ENCODE data around the gene DHCR7.
A peak's percentile ranks its signal among the peaks of the same experiment; 100 is the strongest.

Gene DHCR7, protein sequence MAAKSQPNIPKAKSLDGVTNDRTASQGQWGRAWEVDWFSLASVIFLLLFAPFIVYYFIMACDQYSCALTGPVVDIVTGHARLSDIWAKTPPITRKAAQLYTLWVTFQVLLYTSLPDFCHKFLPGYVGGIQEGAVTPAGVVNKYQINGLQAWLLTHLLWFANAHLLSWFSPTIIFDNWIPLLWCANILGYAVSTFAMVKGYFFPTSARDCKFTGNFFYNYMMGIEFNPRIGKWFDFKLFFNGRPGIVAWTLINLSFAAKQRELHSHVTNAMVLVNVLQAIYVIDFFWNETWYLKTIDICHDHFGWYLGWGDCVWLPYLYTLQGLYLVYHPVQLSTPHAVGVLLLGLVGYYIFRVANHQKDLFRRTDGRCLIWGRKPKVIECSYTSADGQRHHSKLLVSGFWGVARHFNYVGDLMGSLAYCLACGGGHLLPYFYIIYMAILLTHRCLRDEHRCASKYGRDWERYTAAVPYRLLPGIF

DNA sequence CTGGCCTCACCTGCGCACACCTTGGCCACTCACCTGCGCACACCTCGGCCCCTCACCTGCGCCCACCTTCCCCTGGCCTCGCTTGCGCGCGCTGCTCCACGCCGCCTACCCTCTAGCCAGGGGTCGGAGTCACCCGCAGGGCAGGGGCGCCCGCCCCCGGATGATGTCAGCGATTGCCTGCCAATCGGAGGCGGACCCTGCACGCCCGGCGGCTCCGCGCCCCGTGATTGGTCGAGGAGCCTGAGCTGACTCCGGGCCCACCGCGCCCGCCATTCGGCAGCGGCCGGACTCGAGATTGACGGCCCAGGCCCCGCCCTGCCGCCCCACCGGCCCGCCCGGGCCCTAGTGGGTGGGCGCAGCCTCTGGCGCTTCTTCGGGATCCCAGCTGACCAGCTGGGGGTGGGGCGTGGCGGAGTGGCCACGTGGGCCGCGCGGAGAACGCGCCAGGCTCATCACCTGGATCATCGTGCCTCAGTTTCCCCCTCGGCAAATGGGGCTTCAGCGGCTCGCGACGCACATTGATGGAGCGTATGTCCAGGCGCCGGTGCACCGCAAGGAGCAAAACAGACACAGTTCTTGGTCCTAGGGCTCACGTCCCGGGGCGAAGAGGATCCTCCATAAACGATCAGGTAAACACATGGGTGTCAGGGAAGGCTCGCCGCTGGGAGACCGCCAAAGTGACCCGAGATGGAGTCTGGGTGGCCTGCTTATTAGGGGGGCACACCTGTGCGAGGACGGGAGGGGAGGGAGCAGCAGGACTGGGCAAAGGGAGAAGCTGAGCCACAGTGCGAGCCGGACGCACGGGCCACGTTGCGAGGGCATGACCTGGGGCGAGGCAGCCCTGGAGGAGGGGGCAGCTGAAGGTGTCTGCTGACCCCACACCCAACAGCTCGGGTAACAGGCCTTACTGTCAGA, at the start of gene DHCR7:
DHCR7 (minus strand) TSS at position 137 of the 915 bp plus-strand sequence. CDS start 3,441 bp downstream, outside the sequence.
- H3K27ac ChIP-seq (ENCODE audit: low read length): peak within 1 kb of the TSS; percentile 16
- peak within 1 kb of the TSS; percentile 88 for H3K4me3 ChIP-seq (ENCODE audit: low read length)
- H3K4me1 ChIP-seq (ENCODE audit: control insufficient read depth, low read depth, low read length): peaks cover 19% of the 10 kb centered on the region
- peaks cover 36% of the 10 kb centered on the region for H3K36me3 ChIP-seq (ENCODE audit: control insufficient read depth, low read depth, low read length)
- peaks cover 3% of the 10 kb centered on the region for H3K9me3 ChIP-seq (ENCODE audit: control insufficient read depth, low read depth, low read length)
- H3K9ac ChIP-seq (ENCODE audit: low read length): peak within 1 kb of the TSS; percentile 72
- no peaks in the 10 kb centered on the region for H3K27me3 ChIP-seq (ENCODE audit: control insufficient read depth, insufficient read depth, low read length)

DNA sequence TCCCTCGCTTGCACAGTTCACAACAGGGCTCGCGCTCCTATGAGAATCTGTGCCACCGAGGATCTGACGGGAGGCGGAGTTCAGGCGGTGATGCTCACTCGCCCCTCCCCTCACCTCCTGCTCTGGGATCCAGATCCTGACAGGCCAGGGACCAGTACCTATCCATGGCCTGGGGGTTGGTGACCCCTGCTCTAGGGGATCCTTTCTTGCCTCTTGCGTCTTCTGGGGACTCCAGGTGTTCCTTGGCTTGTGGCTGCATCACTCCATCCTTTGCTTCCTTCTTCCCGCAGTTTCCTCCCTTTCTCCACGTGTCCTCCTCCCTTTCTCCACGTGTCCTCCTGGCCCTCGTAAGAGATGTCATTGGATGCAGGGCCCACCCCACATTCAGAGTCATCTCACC, 48.2 kb upstream of the DHCR7 start:
- no peak overlapping the region for H3K4me3 ChIP-seq (ENCODE audit: low read length)
- no peaks in the 10 kb centered on the region for H3K4me1 ChIP-seq (ENCODE audit: control insufficient read depth, low read depth, low read length)
- no peaks in the 10 kb centered on the region for H3K9me3 ChIP-seq (ENCODE audit: control insufficient read depth, low read depth, low read length)
- H3K27ac ChIP-seq (ENCODE audit: low read length): no peak overlapping the region
- H3K9ac ChIP-seq (ENCODE audit: low read length): no peak overlapping the region
- no peaks in the 10 kb centered on the region for H3K27me3 ChIP-seq (ENCODE audit: control insufficient read depth, insufficient read depth, low read length)
- H3K36me3 ChIP-seq (ENCODE audit: control insufficient read depth, low read depth, low read length): peaks cover 10% of the 10 kb centered on the region

DNA sequence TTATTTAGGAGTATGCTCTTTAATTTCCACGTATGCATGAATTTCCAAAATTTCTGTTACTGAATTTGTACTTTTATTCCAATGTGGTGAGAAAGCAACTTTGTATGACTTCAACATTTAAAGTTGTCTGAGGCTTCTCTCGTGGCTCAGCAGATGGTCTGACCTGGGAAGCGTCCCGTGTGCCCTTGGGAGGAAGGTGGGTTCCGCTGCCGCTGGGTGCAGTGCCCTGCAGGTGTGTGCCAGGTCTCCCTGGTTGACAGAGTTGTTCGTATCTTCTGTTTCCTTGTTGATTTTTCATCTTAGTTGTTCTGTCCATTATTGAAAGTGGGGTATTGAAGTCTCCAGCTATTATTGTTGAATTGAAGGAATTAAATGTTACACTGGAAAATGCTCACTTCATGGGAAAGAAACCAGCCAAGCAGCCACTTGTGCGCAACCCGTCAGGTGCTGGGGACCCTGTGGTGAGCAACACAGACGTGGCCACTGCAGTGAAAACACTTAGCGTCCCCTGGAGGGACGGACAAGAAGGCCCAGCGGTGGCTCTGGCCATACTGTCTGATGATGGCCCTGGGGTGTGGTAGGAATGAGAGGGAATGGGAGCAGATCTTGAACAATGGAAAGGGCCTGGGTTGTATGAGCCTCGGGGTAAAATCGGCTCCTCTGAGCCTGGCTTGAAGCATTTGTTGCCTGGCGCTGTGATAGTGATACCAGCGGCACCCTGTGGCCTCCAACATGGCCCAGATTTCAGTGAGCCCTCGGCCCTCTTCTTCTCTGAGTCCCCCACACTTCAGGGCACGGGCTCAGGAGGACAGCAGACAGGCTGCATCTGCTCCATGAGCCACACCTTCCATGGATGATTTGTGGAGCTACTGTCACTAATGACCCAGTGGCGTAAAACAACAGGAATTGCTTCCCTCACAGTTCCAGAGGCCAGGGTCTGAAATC, 47.4 kb upstream of the DHCR7 start:
- Histone ChIP-seq H3K4me3 (ENCODE audit: low read length) (no peak overlapping the region), H3K4me1 (ENCODE audit: control insufficient read depth, low read depth, low read length) (no peaks in the 10 kb centered on the region), H3K27ac (ENCODE audit: low read length) (no peak overlapping the region), H3K9me3 (ENCODE audit: control insufficient read depth, low read depth, low read length) (no peaks in the 10 kb centered on the region), H3K27me3 (ENCODE audit: control insufficient read depth, insufficient read depth, low read length) (no peaks in the 10 kb centered on the region), H3K36me3 (ENCODE audit: control insufficient read depth, low read depth, low read length) (peaks cover 10% of the 10 kb centered on the region), H3K9ac (ENCODE audit: low read length) (no peak overlapping the region)

DNA sequence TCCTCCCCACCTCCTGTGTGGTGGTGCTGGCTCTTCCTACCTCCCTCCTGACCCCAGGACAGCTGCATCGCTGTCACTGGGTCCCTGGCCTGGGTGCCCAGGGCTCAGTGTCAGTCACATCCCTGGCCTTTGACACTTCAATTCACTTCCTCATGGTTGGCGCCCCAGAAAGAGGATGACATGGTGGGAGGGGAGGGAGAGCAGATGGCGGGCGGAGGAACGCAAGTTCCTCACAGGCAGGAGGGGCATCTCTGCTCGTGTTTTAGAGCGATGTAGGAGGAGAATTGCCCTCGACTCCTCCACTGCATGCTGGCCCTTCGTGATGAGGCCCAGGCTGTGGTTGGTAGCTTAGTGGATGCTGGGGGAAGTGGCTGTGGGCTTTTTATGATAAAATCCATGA, 43.7 kb upstream of the DHCR7 start:
- Histone ChIP-seq H3K27ac (ENCODE audit: low read length) (no peak overlapping the region), H3K4me1 (ENCODE audit: control insufficient read depth, low read depth, low read length) (no peaks in the 10 kb centered on the region), H3K36me3 (ENCODE audit: control insufficient read depth, low read depth, low read length) (no peaks in the 10 kb centered on the region), H3K4me3 (ENCODE audit: low read length) (no peak overlapping the region), H3K27me3 (ENCODE audit: control insufficient read depth, insufficient read depth, low read length) (no peaks in the 10 kb centered on the region), H3K9ac (ENCODE audit: low read length) (no peak overlapping the region), H3K9me3 (ENCODE audit: control insufficient read depth, low read depth, low read length) (no peaks in the 10 kb centered on the region)

DNA sequence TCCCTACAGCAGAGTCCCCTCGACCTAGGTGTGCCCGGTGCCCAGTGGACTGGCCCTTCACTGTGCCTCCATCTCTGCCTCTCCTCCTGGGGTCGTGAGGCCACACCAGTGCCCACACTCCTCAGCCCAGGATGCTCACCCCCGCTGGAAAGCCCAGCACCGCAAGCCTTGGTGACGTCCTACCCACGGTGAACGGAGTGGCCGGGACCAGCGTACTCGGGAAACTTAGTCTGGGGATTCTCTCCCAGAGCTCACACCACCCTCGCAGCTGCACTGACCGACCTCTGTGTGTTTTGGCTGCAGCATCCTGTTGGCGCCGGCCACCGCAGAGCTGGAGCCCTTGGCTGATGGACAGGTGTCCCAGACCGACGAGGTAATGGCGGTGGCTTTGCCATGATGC, 43.3 kb upstream of the DHCR7 start:
- Histone ChIP-seq H3K9ac (ENCODE audit: low read length) (no peak overlapping the region), H3K27ac (ENCODE audit: low read length) (no peak overlapping the region), H3K36me3 (ENCODE audit: control insufficient read depth, low read depth, low read length) (no peaks in the 10 kb centered on the region)

DNA sequence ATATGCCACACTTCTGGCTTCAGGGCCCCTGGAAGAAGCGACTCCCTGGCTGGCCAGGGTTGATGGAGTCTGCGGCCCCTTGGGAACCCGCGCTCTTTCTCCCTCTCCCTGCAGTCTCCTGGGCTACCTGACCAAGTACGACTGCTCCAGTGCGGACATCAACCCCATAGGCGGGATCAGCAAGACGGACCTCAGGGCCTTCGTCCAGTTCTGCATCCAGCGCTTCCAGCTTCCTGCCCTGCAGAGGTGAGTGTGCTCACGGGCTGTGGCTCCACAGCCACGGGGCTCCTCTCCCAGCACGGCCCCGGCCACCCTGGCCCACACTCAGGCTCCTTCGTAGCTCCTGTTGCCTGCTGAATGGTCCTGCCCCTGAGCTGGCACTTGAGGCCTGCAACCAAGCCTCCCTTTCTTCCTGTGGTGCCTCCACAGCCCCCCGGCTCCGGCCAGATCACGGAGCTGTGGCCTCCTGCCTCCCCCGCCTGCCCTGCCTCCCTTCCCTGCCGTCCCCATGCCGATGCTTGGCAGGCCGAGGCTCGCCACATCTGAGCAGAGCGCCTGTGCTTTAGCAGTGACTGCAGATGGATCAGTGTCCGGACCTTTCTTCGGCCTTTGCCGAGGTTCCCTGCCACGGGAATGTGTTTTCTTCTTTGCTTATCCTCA, 42.7 kb upstream of the DHCR7 start:
- Histone ChIP-seq H3K4me1 (ENCODE audit: control insufficient read depth, low read depth, low read length) (no peaks in the 10 kb centered on the region), H3K27me3 (ENCODE audit: control insufficient read depth, insufficient read depth, low read length) (no peaks in the 10 kb centered on the region), H3K9me3 (ENCODE audit: control insufficient read depth, low read depth, low read length) (no peaks in the 10 kb centered on the region), H3K36me3 (ENCODE audit: control insufficient read depth, low read depth, low read length) (no peaks in the 10 kb centered on the region), H3K9ac (ENCODE audit: low read length) (no peak overlapping the region), H3K27ac (ENCODE audit: low read length) (no peak overlapping the region), H3K4me3 (ENCODE audit: low read length) (no peak overlapping the region)

More for the DNA sequence above, 43.3 kb upstream of the DHCR7 start:
- no peak overlapping the region for H3K4me3 ChIP-seq (ENCODE audit: low read length)
- H3K4me1 ChIP-seq (ENCODE audit: control insufficient read depth, low read depth, low read length): no peaks in the 10 kb centered on the region
- no peaks in the 10 kb centered on the region for H3K9me3 ChIP-seq (ENCODE audit: control insufficient read depth, low read depth, low read length)
- H3K27me3 ChIP-seq (ENCODE audit: control insufficient read depth, insufficient read depth, low read length): no peaks in the 10 kb centered on the region

DNA sequence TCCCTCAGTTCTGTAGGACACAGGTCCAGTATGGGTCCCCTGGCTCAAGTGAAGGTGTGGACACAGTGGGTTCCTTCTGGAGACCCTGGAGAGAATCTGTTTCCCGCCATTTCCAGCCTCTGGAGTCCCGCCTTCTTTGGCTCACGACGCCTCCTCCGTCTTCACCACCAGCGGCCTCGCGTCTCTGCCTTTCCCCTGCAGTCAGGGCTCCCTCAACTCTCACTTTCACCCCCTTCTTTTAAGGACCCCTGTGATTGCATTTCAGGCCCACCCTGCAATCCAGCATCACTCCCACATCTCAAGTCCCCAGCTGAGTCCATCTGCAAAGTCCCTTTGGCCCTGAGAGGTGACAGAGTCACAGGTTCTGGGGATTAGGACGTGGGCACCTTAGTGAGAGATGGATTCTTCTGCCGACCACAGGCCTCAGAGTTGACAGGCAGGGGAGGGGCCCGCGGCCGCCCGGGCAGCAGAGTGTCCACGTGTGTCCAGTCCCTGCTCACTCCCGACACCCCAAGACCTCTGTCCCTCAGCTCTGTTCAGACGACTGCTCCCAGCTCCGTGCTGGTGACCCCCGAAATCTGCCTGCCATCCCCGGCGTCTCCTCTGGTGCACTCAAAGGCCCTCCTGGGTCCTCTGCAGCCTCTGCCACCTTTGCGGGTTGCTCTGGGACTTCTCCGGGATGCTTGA, 42.0 kb upstream of the DHCR7 start:
- no peak overlapping the region for H3K9ac ChIP-seq (ENCODE audit: low read length)
- H3K9me3 ChIP-seq (ENCODE audit: control insufficient read depth, low read depth, low read length): no peaks in the 10 kb centered on the region
- H3K4me1 ChIP-seq (ENCODE audit: control insufficient read depth, low read depth, low read length): no peaks in the 10 kb centered on the region
- H3K27ac ChIP-seq (ENCODE audit: low read length): no peak overlapping the region
- no peaks in the 10 kb centered on the region for H3K36me3 ChIP-seq (ENCODE audit: control insufficient read depth, low read depth, low read length)
- no peaks in the 10 kb centered on the region for H3K27me3 ChIP-seq (ENCODE audit: control insufficient read depth, insufficient read depth, low read length)
- no peak overlapping the region for H3K4me3 ChIP-seq (ENCODE audit: low read length)

DNA sequence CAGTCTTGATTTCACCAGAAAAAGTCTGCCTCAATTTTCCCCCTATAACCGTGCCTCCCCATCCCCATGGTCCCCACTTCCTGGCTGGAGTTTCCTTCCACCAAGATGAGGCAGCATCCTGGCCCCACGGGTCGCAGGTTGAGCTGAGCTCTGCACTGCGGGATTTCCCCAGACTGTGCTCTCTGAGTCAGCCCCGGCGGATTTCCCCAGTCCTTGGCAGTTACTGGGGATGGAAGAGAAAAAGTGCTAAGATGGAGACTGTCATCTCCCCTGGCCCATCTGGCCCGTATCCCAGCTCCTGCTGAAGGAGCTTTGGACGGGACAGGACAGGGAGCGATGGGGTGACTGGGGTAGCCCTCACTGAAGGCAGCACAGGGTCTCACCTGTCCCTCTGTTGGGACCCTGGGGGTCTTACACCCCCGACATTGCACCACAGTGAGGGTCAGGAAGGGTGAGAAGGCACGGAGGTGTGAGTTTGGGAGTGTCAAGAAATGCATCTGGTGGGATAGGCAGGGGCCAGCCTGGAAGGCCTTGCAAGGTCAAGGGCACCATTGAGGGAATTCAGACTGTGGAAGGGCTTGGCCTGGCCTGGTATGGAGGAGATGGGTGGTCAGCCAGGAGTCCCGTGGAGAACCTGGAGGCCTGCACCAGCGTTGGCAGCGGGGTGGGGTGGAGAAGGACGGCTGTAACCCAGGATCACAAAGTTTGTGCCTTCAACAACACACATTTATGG, 41.3 kb upstream of the DHCR7 start:
- Histone ChIP-seq H3K4me1 (ENCODE audit: control insufficient read depth, low read depth, low read length) (no peaks in the 10 kb centered on the region), H3K9ac (ENCODE audit: low read length) (no peak overlapping the region), H3K9me3 (ENCODE audit: control insufficient read depth, low read depth, low read length) (no peaks in the 10 kb centered on the region), H3K4me3 (ENCODE audit: low read length) (no peak overlapping the region), H3K27ac (ENCODE audit: low read length) (no peak overlapping the region), H3K27me3 (ENCODE audit: control insufficient read depth, insufficient read depth, low read length) (no peaks in the 10 kb centered on the region), H3K36me3 (ENCODE audit: control insufficient read depth, low read depth, low read length) (peaks cover 3% of the 10 kb centered on the region)

DNA sequence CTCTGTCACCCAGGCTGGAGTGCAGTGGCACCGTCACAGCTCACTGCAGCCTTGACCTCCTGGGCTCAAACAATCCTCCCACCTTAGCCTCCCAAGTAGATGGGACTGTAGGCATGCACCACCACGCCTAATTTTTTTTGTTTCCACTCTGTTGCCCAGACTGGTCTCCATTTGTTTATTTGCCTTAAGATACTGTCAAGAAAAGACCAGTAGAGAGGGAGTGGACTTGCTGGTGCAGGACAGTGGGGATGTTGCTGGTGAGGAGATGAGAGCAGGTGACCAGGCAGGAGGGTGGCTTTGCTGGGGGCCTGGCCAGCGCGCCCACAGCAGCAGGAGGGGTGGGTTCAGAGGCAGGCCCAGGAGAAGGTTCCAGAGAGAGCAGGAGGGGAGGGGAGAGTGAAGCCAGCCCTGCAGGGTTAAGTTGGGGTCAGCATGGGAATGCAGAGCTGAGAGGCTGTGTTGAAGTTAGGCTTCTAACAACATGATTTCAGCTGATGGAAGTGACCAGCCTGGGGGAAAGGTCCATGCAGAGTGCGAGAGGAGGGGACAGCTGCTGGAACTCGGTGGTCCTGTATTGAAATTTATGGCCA, 40.6 kb upstream of the DHCR7 start:
- no peaks in the 10 kb centered on the region for H3K4me1 ChIP-seq (ENCODE audit: control insufficient read depth, low read depth, low read length)
- peaks cover 7% of the 10 kb centered on the region for H3K36me3 ChIP-seq (ENCODE audit: control insufficient read depth, low read depth, low read length)
- no peak overlapping the region for H3K9ac ChIP-seq (ENCODE audit: low read length)
- H3K9me3 ChIP-seq (ENCODE audit: control insufficient read depth, low read depth, low read length): no peaks in the 10 kb centered on the region
- H3K27ac ChIP-seq (ENCODE audit: low read length): no peak overlapping the region
- no peaks in the 10 kb centered on the region for H3K27me3 ChIP-seq (ENCODE audit: control insufficient read depth, insufficient read depth, low read length)
- H3K4me3 ChIP-seq (ENCODE audit: low read length): no peak overlapping the region
